Trophoblast cell (in vitro differentiated cells and primary cell): ENCODE results near the gene C17orf67.

ENCODE experiments used
- DNase-seq, 2 donors: peaks; one replicate each; pipeline ENCODE4 v3.0.0-alpha.2; 2016
- H2AFZ ChIP-seq: 2 replicates; pipeline ENCODE4 v1.6.1; 2013; ENCODE audit warnings: low read length, moderate library complexity, mild to moderate bottlenecking; ENCODE audit not compliant: insufficient read depth, poor library complexity
- H2AK5ac ChIP-seq: 2 replicates; pipeline ENCODE4 v1.6.1; 2013; ENCODE audit warnings: mild to moderate bottlenecking, low read length
- H2BK120ac ChIP-seq: 2 replicates; pipeline ENCODE4 v1.6.1; 2013; ENCODE audit warnings: low read length, mild to moderate bottlenecking, moderate library complexity; ENCODE audit not compliant: insufficient read depth, poor library complexity
- H2BK12ac ChIP-seq: 2 replicates; pipeline ENCODE4 v1.6.1; 2013; ENCODE audit warnings: mild to moderate bottlenecking, low read length, moderate library complexity
- H2BK5ac ChIP-seq: 2 replicates; pipeline ENCODE4 v1.6.1; 2013; ENCODE audit warnings: low read length, low read depth, moderate library complexity, mild to moderate bottlenecking; ENCODE audit not compliant: poor library complexity
- H3K14ac ChIP-seq: 2 replicates; pipeline ENCODE4 v1.6.1; 2013; ENCODE audit warnings: mild to moderate bottlenecking, low read length
- H3K18ac ChIP-seq: 2 replicates; pipeline ENCODE4 v1.6.1; 2013; ENCODE audit warnings: mild to moderate bottlenecking, low read length
- H3K23ac ChIP-seq: 2 replicates; pipeline ENCODE4 v1.6.1; 2013; ENCODE audit warnings: low read length
- H3K27ac ChIP-seq: 2 replicates; pipeline ENCODE4 v1.5.1; 2013; ENCODE audit warnings: low read depth, mild to moderate bottlenecking, inconsistent platforms, low read length, moderate library complexity
- H3K27me3 ChIP-seq: 2 replicates; pipeline ENCODE4 v1.6.1; 2013; ENCODE audit warnings: inconsistent platforms, mild to moderate bottlenecking, low read length, moderate library complexity; ENCODE audit not compliant: insufficient read depth
- H3K36me3 ChIP-seq, 2 experiments: 1 replicate in 1 of 2; 2 replicates in 1 of 2; pipeline ENCODE4 v1.6.1; 2013; ENCODE audit warnings: low read length in 2 of 2, mild to moderate bottlenecking in 2 of 2, moderate library complexity in 1 of 2; ENCODE audit not compliant: insufficient read depth in 2 of 2, control insufficient read depth in 1 of 2
- H3K4ac ChIP-seq: 2 replicates; pipeline ENCODE4 v1.6.1; 2013; ENCODE audit warnings: low read depth, mild to moderate bottlenecking, low read length, moderate library complexity
- H3K4me1 ChIP-seq, 2 experiments: 1 replicate in 1 of 2; 2 replicates in 1 of 2; pipeline ENCODE4 v1.6.1; 2013; ENCODE audit warnings: low read length in 2 of 2, mild to moderate bottlenecking in 2 of 2, moderate library complexity in 1 of 2; ENCODE audit not compliant: insufficient read depth in 2 of 2, control insufficient read depth in 1 of 2
- H3K4me2 ChIP-seq: 2 replicates; pipeline ENCODE4 v1.6.1; 2013; ENCODE audit warnings: inconsistent platforms, mild to moderate bottlenecking, low read length, moderate library complexity
- H3K4me3 ChIP-seq: 2 replicates; pipeline ENCODE4 v1.5.1; 2013; ENCODE audit warnings: mild to moderate bottlenecking, low read depth, low read length, inconsistent platforms
- H3K79me1 ChIP-seq: one replicate; pipeline ENCODE4 v1.6.1; 2013; ENCODE audit warnings: low read length
- H3K79me2 ChIP-seq: 2 replicates; pipeline ENCODE4 v1.6.1; 2013; ENCODE audit warnings: low read length, mild to moderate bottlenecking; ENCODE audit not compliant: control insufficient read depth, insufficient read depth, poor library complexity
- H3K9ac ChIP-seq: 2 replicates; pipeline ENCODE4 v1.6.1; 2013; ENCODE audit warnings: mild to moderate bottlenecking, low read length
- H3K9me3 ChIP-seq: 2 replicates; pipeline ENCODE4 v1.6.1; 2013; ENCODE audit warnings: low read depth, mild to moderate bottlenecking, control low read depth, inconsistent platforms, low read length; ENCODE audit not compliant: insufficient read depth
- H4K12ac ChIP-seq: 2 replicates; pipeline ENCODE4 v1.6.1; 2013; ENCODE audit warnings: low read depth, mild to moderate bottlenecking, low read length, moderate library complexity
- H4K8ac ChIP-seq: 2 replicates; pipeline ENCODE4 v1.6.1; 2013; ENCODE audit warnings: low read depth, mild to moderate bottlenecking, low read length, moderate library complexity
- H4K91ac ChIP-seq: one replicate; pipeline ENCODE4 v1.6.1; 2013; ENCODE audit warnings: low read depth, mild to moderate bottlenecking, low read length, moderate library complexity
- WGBS: extraction: QIAGEN DNeasy Blood & Tissue Kit; methylation state at CpG from one replicate; pipeline ENCODE4 v1.1.7; 2013; ENCODE audit warnings: missing lambda C conversion rate; ENCODE audit not compliant: insufficient read length, insufficient coverage; ENCODE audit errors: extremely low coverage; 5-methylcytosine and 5-hydroxymethylcytosine counted together

The C17orf67 gene

GRCh38 chr17:56835264-56835585 lies 1.5 kb upstream of the C17orf67 start:
- Histone ChIP-seq H2BK5ac (no peak overlapping the region), H3K18ac (no peak overlapping the region), H4K12ac (no peak overlapping the region), H2BK120ac (no peak overlapping the region), H3K4me1 (peaks cover 5 to 6% of the 10 kb centered on the region in 2 experiments), H3K14ac (no peak overlapping the region), H3K9me3 (no peaks in the 10 kb centered on the region), H3K36me3 (peaks cover 3 to 4% of the 10 kb centered on the region in 2 experiments), H2AFZ (no peak overlapping the region), H3K4me2 (peak overlapping the region; percentile 86), H2BK12ac (no peak overlapping the region), H2AK5ac (no peak overlapping the region), H3K79me1 (peaks cover 10% of the 10 kb centered on the region), H4K91ac (no peak overlapping the region), H3K79me2 (peaks cover 5% of the 10 kb centered on the region), H3K4ac (no peak overlapping the region), H3K4me3 (no peak overlapping the region), H4K8ac (no peak overlapping the region), H3K27me3 (no peaks in the 10 kb centered on the region), H3K23ac (no peak overlapping the region), H3K9ac (no peak overlapping the region), H3K27ac (no peak overlapping the region)
- DNase-seq, result no peak
- WGBS, result no CpG with 5 or more reads among the region's 7 CpGs

- Histone ChIP-seq H2BK12ac (peak overlapping the region; percentile 81), H3K79me1 (peaks cover 10% of the 10 kb centered on the region), H4K12ac (peak overlapping the region; percentile 28), H3K9me3 (no peaks in the 10 kb centered on the region), H3K23ac (no peak overlapping the region), H4K8ac (peak overlapping the region; percentile 71), H3K36me3 (peaks cover 3 to 4% of the 10 kb centered on the region in 2 experiments), H3K18ac (peak overlapping the region; percentile 76), H3K27ac (no peak overlapping the region), H3K9ac (peak overlapping the region; percentile 37), H4K91ac (peak overlapping the region; percentile 79), H3K4me1 (peaks cover 5 to 6% of the 10 kb centered on the region in 2 experiments), H3K27me3 (no peaks in the 10 kb centered on the region), H3K4ac (peak overlapping the region; percentile 35), H2AK5ac (no peak overlapping the region), H3K4me2 (peak overlapping the region; percentile 86), H3K14ac (peak overlapping the region; percentile 76), H2BK5ac (peak overlapping the region; percentile 74), H3K79me2 (peaks cover 5% of the 10 kb centered on the region), H2AFZ (peak overlapping the region; percentile 85), H3K4me3 (peak overlapping the region; percentile 87), H2BK120ac (peak overlapping the region; percentile 24)
- DNase-seq, result peak; percentile 59 to 67
- no CpG with 5 or more reads among the region's 81 CpGs for WGBS
Measured at GRCh38 chr17:56834380-56835263, 902 bp upstream of the C17orf67 start.

- H3K23ac ChIP-seq, result no peak overlapping the region
Measured at GRCh38 chr17:56833057-56833808, 487 bp downstream of the C17orf67 start.

GRCh38 chr17:56832446-56832845 lies 1.3 kb downstream of the C17orf67 start:
- peaks cover 10% of the 10 kb centered on the region for H3K79me1 ChIP-seq
- H3K27me3 ChIP-seq, result no peaks in the 10 kb centered on the region
- no peak overlapping the region for H3K4ac ChIP-seq
- H3K36me3 ChIP-seq, result peaks cover 3 to 4% of the 10 kb centered on the region in 2 experiments
- DNase-seq, result no peak
- H4K91ac ChIP-seq, result no peak overlapping the region
- H2AFZ ChIP-seq, result no peak overlapping the region
- peak overlapping the region; percentile 16 for H3K4me2 ChIP-seq
- H3K18ac ChIP-seq, result no peak overlapping the region
- H3K27ac ChIP-seq, result no peak overlapping the region
- peak overlapping the region; percentile 76 for H3K23ac ChIP-seq
- no peak overlapping the region for H2AK5ac ChIP-seq
- no peak overlapping the region for H2BK12ac ChIP-seq
- H3K9me3 ChIP-seq, result no peaks in the 10 kb centered on the region
- peak overlapping the region; percentile 31 for H3K9ac ChIP-seq
- no peak overlapping the region for H3K4me3 ChIP-seq
- no peak overlapping the region for H4K8ac ChIP-seq
- no peak overlapping the region for H3K14ac ChIP-seq
- no peak overlapping the region for H4K12ac ChIP-seq
- H3K79me2 ChIP-seq, result peaks cover 5% of the 10 kb centered on the region
- peaks cover 5 to 6% of the 10 kb centered on the region in 2 experiments for H3K4me1 ChIP-seq
- WGBS, result no CpG with 5 or more reads among the region's 4 CpGs
- no peak overlapping the region for H2BK5ac ChIP-seq
- H2BK120ac ChIP-seq, result no peak overlapping the region

More at GRCh38 chr17:56833057-56833808, 487 bp downstream of the C17orf67 start:
- Histone ChIP-seq H2BK12ac (no peak overlapping the region), H3K9me3 (no peaks in the 10 kb centered on the region), H2AFZ (peak overlapping the region; percentile 92), H3K4ac (peak overlapping the region; percentile 51), H4K12ac (peak overlapping the region; percentile 74), H4K8ac (peak overlapping the region; percentile 59), H2BK120ac (peak overlapping the region; percentile 68), H4K91ac (peak overlapping the region; percentile 86), H3K79me1 (peaks cover 10% of the 10 kb centered on the region), H3K36me3 (peaks cover 3 to 4% of the 10 kb centered on the region in 2 experiments), H2BK5ac (peak overlapping the region; percentile 67), H3K27ac (peak overlapping the region; percentile 68), H3K14ac (peak overlapping the region; percentile 85), H3K4me1 (peaks cover 5 to 6% of the 10 kb centered on the region in 2 experiments), H3K4me2 (peak overlapping the region; percentile 72), H3K9ac (peak overlapping the region; percentile 0), H3K4me3 (peak overlapping the region; percentile 73), H3K79me2 (peaks cover 5% of the 10 kb centered on the region), H3K27me3 (no peaks in the 10 kb centered on the region), H3K18ac (peak overlapping the region; percentile 84), H2AK5ac (no peak overlapping the region)
- WGBS, result no CpG with 5 or more reads among the region's 95 CpGs
- DNase-seq, result peak; percentile 69 to 77
